Common myeloid progenitor, CD34-positive (primary cell): ENCODE results near the gene CAPN5.

Experiments
- CTCF ChIA-PET: fragments of 350-600 bp; sonication (Branson Sonifier 250); formaldehyde crosslinking; loops from one replicate; lab custom pipeline; 2021; ENCODE audit warnings: antibody characterized with exemption; lab: Charles Lee
- POLR2A ChIA-PET: fragments of 350-600 bp; sonication (Branson Sonifier 250); formaldehyde crosslinking; loops from one replicate; lab custom pipeline; 2021; ENCODE audit warnings: antibody characterized with exemption; lab: Charles Lee
- DNase-seq, 3 donors: peaks; one replicate each; pipeline versions ENCODE4 v3.0.0 to v3.0.0-alpha.2; 2013
- H3K27ac ChIP-seq, 2 experiments: 1 replicate in 1 of 2; 2 replicates in 1 of 2; pipeline ENCODE4 v1.7.0; 2013; ENCODE audit warnings: inconsistent platforms in 2 of 2, low read length in 2 of 2, mild to moderate bottlenecking in 2 of 2, low read depth in 1 of 2, moderate library complexity in 1 of 2; ENCODE audit not compliant: severe bottlenecking in 2 of 2, insufficient read depth in 1 of 2, poor library complexity in 1 of 2
- H3K27me3 ChIP-seq, 5 experiments: replicated peaks in 2 of 5; 1 replicate in 3 of 5; 2 replicates in 2 of 5; pipeline versions ENCODE4 v1.6.1 to v1.7.0; 2013; ENCODE audit warnings: low read length in 4 of 5, mild to moderate bottlenecking in 2 of 5, moderate library complexity in 2 of 5, inconsistent platforms in 1 of 5; ENCODE audit not compliant: insufficient read depth in 5 of 5, control insufficient read depth in 4 of 5
- H3K36me3 ChIP-seq, 4 experiments: 1 replicate in 2 of 4; 2 replicates in 2 of 4; pipeline versions ENCODE4 v1.6.1 to v1.7.0; 2013; ENCODE audit warnings: low read length in 3 of 4, control low read depth in 1 of 4, mild to moderate bottlenecking in 1 of 4; ENCODE audit not compliant: control insufficient read depth in 4 of 4, insufficient read depth in 4 of 4
- H3K4me1 ChIP-seq, 4 experiments: 1 replicate in 3 of 4; 2 replicates in 1 of 4; pipeline versions ENCODE4 v1.6.1 to v1.7.1; 2013; ENCODE audit warnings: low read length in 3 of 4, mild to moderate bottlenecking in 3 of 4, control low read depth in 1 of 4, inconsistent platforms in 1 of 4, moderate library complexity in 1 of 4; ENCODE audit not compliant: control insufficient read depth in 4 of 4, insufficient read depth in 4 of 4; ENCODE audit errors: control extremely low read depth in 1 of 4
- H3K4me3 ChIP-seq, 7 experiments: 1 replicate in 4 of 7; 2 replicates in 3 of 7; pipeline versions ENCODE4 v1.5.1 to v1.7.0; 2013; ENCODE audit warnings: mild to moderate bottlenecking in 7 of 7, low read length in 6 of 7, moderate library complexity in 6 of 7, inconsistent platforms in 2 of 7, low read depth in 2 of 7, control low read depth in 1 of 7; ENCODE audit not compliant: insufficient read depth in 4 of 7, control insufficient read depth in 1 of 7; ENCODE audit errors: extremely low read depth in 1 of 7
- H3K9me3 ChIP-seq, 5 experiments: 1 replicate in 4 of 5; 2 replicates in 1 of 5; pipeline versions ENCODE4 v1.6.1 to v1.7.1; 2013; ENCODE audit warnings: low read length in 4 of 5, mild to moderate bottlenecking in 2 of 5, inconsistent platforms in 1 of 5, low read depth in 1 of 5, moderate library complexity in 1 of 5; ENCODE audit not compliant: control insufficient read depth in 4 of 5, insufficient read depth in 2 of 5; ENCODE audit errors: control extremely low read depth in 1 of 5
- WGBS: methylation state at CpG from one replicate; pipeline ENCODE4 v1.1.5; 2013; ENCODE audit not compliant: insufficient coverage; 5-methylcytosine and 5-hydroxymethylcytosine counted together

Gene CAPN5

GRCh38 chr11:77068457-77069335, 1.9 kb downstream of the CAPN5 start:
- peaks cover 4 to 35% (median 31%) of the 10 kb centered on the region in 4 experiments for H3K4me1 ChIP-seq
- H3K4me3 ChIP-seq = no peak overlapping the region
- ChIA-PET POLR2A (no interaction called here), CTCF (interaction anchor here (6.9 kb wide), 1 partner anchor 22 kb away, joined by 67 read pairs; no protein-coding TSS in a partner anchor)
- no peak overlapping the region for H3K27ac ChIP-seq
- 78% methylated on average over 6 of the region's 7 CpGs for WGBS
- no peaks in the 10 kb centered on the region for H3K36me3 ChIP-seq
- H3K27me3 ChIP-seq = peaks cover 0 to 8% (median 4%) of the 10 kb centered on the region in 5 experiments
- no peak for DNase-seq
- H3K9me3 ChIP-seq = no peaks in the 10 kb centered on the region

GRCh38 chr11:77069336-77069968, 2.7 kb downstream of the CAPN5 start:
- ChIA-PET CTCF (interaction anchor here (0.8 to 2.2 kb wide), 4 partner anchors 10 to 24 kb away, joined by 3 to 15 read pairs (median 4); no protein-coding TSS in a partner anchor), POLR2A (no interaction called here)
- no peak for DNase-seq
- H3K4me1 ChIP-seq = peaks cover 4 to 36% (median 32%) of the 10 kb centered on the region in 4 experiments
- 93% methylated on average over 6 of the region's 6 CpGs for WGBS
- H3K36me3 ChIP-seq = no peaks in the 10 kb centered on the region
- no peaks in the 10 kb centered on the region for H3K9me3 ChIP-seq
- H3K4me3 ChIP-seq = no peak overlapping the region
- H3K27me3 ChIP-seq = peaks cover 0 to 8% (median 4%) of the 10 kb centered on the region in 5 experiments
- no peak overlapping the region for H3K27ac ChIP-seq

- CTCF ChIA-PET = interaction anchor here (0.8 to 2.2 kb wide), 4 partner anchors 9 to 25 kb away, joined by 3 to 15 read pairs (median 4); no protein-coding TSS in a partner anchor
These were observed 3.3 kb downstream of the CAPN5 start for GRCh38 chr11:77069969-77070582.

GRCh38 chr11:77071077-77071476, 4.3 kb downstream of the CAPN5 start:
- peaks cover 0 to 32% (median 26%) of the 10 kb centered on the region in 4 experiments for H3K4me1 ChIP-seq
- H3K27me3 ChIP-seq = peaks cover 0 to 5% (median 2%) of the 10 kb centered on the region in 5 experiments
- no peak overlapping the region for H3K4me3 ChIP-seq
- ChIA-PET POLR2A (no interaction called here), CTCF (interaction anchor here (2.2 kb wide), 1 partner anchor 20 kb away, joined by 15 read pairs; no protein-coding TSS in a partner anchor)
- WGBS = 83% methylated on average over 6 of the region's 7 CpGs
- DNase-seq = no peak
- no peaks in the 10 kb centered on the region for H3K36me3 ChIP-seq
- no peak overlapping the region for H3K27ac ChIP-seq
- no peaks in the 10 kb centered on the region for H3K9me3 ChIP-seq

More at GRCh38 chr11:77069969-77070582, 3.3 kb downstream of the CAPN5 start:
- Histone ChIP-seq H3K4me1 (peaks cover 4 to 36% (median 32%) of the 10 kb centered on the region in 4 experiments), H3K4me3 (no peak overlapping the region), H3K36me3 (no peaks in the 10 kb centered on the region), H3K9me3 (no peaks in the 10 kb centered on the region), H3K27me3 (peaks cover 0 to 7% (median 4%) of the 10 kb centered on the region in 5 experiments), H3K27ac (no peak overlapping the region)
- 97% methylated on average over 6 of the region's 8 CpGs for WGBS
- POLR2A ChIA-PET = no interaction called here
- no peak for DNase-seq

GRCh38 chr11:77071671-77072605, 5.2 kb downstream of the CAPN5 start:
- H3K4me1 ChIP-seq = peaks cover 0 to 27% (median 23%) of the 10 kb centered on the region in 4 experiments
- 59% methylated on average over 13 of the region's 15 CpGs for WGBS
- H3K36me3 ChIP-seq = no peaks in the 10 kb centered on the region
- POLR2A ChIA-PET = no interaction called here
- H3K27me3 ChIP-seq = peaks cover 0 to 3% (median 2%) of the 10 kb centered on the region in 5 experiments
- peak in 2 of 3 donors; percentile 32 to 41 for DNase-seq
- H3K27ac ChIP-seq = no peak overlapping the region
- CTCF ChIA-PET = interaction anchor here (1.6 kb wide), 2 partner anchors 19 to 24 kb away, joined by 4 to 6 read pairs; no protein-coding TSS in a partner anchor
- H3K4me3 ChIP-seq = no peak overlapping the region
- H3K9me3 ChIP-seq = no peaks in the 10 kb centered on the region

- CTCF ChIA-PET = interaction anchor here (0.9 to 1.6 kb wide), 5 partner anchors 9 to 27 kb away, joined by 3 to 6 read pairs (median 3); no protein-coding TSS in a partner anchor
- POLR2A ChIA-PET = no interaction called here
- 58% methylated on average over 8 of the region's 8 CpGs for WGBS
- peak in 2 of 3 donors; percentile 48 to 49 for DNase-seq
- no peaks in the 10 kb centered on the region for H3K36me3 ChIP-seq
- no peak overlapping the region for H3K27ac ChIP-seq
- no peak overlapping the region for H3K4me3 ChIP-seq
- peaks cover 0 to 24% (median 20%) of the 10 kb centered on the region in 4 experiments for H3K4me1 ChIP-seq
- no peaks in the 10 kb centered on the region for H3K9me3 ChIP-seq
- peaks cover 0 to 3% (median 2%) of the 10 kb centered on the region in 5 experiments for H3K27me3 ChIP-seq
These were observed 6.1 kb downstream of the CAPN5 start for GRCh38 chr11:77072851-77073327.
